Iris pigment epithelial cell (primary cell): ENCODE data around the gene PLCD3.
"Not testable (repeated sequence)": the region's sequence is repeated elsewhere in the genome, so short reads cannot be mapped to it uniquely, and the experiment has no call there.

Experiments used
- DNase-seq: peaks from one replicate; pipeline ENCODE4 v3.0.0-alpha.2; 2011; ENCODE audit warnings: low read depth

Gene PLCD3

DNA sequence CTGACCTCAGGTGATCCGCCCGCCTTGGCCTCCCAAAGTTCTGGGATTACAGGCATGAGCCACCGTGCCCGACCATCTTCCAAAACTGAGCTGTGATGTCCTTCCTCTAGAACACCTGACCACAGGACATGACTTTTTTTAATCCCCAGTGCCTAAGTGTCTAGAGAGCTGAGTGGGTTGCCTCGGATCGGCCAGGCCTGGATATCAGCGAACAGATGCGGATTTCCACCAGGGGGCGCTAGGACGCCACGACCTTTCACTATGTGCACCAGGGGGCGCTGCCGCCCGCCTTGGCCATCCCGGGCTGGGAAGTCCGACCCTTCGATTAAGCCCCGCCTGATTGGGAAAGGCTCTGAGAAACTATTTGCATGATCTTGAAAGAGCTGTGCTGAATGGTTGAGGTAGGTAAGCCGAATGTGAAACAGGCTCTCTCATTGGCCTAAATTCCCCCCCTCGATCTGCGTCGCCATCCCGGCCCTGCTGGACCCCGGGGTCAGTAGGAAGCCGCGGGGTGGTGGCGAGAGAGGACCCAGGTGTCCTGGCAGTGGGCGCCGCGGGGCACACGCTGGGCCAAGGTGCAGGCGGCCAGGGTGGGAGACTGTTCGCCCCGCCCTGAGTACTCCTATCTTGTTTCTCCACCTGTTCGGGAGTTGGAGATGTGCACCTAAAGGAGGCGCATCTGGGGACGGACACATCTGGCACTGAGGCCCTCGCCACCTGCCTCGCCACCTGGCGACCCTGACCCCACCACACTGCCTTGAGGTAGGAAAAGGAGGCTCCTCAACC lies 3.1 kb upstream of the PLCD3 start, which contains the start of gene ACBD4:
ACBD4 (plus strand) TSS at position 496 of the 786 bp plus-strand sequence. CDS start 458 bp downstream, outside the sequence.
- peak; percentile 94 for DNase-seq

DNA sequence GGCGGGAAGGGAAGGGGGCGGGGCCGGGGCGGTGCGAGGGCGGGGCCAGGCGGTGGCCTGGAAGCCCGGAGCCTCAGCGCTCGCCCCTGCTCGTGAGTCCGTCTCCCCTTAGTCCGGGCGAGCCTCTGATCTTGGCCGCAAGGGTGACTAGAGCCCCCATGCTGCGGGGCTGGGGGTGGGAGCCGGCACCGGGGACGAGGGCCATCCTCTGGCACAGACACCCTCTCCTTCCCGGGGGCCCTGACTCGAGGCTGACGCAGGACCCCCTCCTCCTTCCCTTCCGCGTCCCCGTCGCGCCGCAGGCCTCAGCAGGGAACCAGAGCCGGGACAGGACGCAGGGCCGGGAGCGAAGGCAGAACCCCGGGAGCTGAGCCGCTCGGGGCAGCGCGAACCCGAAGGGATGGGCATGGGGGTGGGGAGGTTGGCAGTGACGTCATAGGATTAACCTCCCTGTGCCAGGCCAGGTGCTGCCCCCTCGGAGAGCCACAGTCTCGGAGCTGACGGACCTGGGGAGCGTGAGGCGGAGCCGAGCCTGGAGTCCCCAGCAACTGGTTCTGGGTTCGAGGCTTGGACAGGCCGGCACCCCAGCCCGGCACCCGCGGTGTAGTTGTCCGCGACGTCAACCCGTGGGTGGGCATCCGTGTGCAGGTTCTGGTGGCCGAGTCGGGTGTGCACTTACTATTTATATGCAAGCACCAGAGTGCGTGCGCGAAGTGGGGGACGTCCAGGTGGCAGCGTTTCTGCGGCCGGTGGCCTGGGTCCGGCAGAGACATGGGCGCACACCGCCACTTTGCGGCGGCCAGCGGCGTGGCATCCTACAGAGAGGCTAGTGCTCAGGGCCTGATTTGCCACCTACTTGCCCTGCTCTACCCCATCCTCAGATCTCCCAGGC lies 503 bp upstream of the PLCD3 start:
- DNase-seq, result peak; percentile 78

DNA sequence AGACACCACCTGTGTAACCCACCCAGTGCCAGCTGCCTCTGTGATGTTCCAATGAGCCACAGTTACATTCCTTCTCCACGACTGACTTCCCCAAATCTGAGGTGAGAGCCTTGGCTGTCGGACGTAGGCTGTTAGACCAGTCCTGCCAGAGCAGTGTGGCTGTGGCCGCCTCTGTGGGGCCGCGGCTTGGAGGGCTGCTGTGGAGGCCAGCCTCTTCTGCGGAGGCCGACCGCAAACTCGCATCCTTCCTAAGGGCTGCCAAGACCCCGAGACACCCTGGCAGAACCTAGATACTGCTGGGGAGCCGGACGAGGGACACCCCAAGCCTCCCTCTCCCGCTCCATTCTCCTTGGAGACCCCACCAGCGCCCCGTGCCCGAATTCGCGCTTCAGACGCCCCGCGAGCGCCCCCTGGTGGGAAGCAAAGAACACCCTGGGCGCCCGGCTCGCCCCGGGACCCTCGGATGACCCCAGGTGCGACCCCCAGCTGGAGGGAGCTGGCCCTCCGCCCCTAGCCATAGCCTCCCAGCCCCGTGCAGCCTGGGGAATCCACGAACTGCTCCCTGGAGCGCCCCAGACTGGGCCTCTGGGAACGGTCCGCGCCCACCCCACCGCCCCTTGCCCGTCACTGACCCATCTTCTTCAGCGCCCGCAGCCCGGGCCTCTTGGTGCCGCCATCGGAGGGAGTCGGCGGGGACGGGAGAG lies 547 bp downstream of the PLCD3 start:
- DNase-seq, result no peak

DNA sequence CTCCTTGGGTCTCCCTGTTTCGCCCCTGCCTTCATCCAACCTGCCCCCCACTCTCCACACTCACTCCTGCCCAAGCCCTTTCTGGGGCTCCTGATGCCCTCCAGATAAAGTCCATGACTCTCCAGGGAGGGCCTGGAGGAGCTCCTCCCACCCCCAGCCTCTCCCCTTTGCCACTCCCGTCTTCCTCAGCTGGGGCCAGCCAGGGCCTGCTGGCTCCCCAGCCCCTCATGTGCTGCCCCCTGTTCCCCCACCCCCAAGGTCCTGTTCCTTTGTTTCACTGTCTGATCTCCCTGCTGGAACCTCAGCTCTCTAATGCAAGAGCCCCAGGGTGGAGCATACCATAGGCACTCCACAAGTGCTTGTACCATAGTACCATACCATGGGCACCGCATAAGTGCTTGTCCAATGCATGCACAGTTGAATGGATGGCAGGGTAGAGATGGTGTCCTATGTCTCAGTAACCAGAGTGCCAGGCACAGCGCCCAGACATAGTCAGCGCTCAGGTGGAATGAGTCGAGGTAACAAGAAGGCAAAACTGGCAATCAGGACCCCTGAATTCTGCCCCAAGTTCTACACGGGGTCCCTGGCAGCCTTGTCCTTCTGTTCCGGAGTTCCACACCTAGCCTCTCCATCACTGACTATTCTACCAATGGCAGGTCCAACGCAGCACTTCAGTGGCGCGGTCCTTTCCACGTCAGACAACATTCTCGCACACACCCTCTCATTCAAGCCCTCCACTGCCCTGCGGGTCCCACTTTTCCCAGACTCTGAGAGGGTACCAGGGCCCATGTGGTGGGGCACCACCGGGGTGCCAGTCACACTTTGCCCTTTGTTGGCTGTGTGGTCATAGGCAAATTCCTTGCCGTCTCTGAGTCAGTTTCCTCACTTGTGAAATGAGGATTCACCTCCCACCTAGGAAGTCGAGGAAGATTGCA lies 1.4 kb downstream of the PLCD3 start:
- no peak for DNase-seq

- no peak for DNase-seq
These were observed 2.2 kb downstream of the PLCD3 start for GRCh38 chr17:45129940-45130680.

DNA sequence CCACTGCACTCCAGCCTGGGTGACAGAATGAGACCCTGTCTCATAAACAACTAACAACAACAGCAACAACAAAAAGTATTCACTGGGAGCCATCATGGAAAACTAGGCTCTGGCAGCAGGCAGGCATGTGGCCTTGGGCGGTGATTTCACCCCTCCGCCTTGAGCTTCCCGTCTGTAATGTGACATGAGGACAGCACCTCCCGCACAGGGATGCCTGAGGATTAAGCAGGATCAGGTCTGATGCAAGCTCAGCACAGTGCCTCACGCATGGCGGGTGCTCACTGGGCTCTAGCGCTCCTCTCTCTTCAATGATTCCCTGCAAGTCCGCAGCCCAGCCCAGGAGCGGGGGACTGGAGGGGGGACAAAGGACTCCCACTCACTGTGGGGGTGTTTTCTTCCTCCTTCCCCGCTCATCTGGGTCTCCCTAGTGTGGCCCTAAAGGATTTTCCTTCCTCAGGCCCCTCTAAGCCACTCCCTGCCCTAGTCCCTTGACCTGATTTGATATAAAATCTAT lies 2.8 kb downstream of the PLCD3 start:
- DNase-seq, result peak; percentile 86

DNA sequence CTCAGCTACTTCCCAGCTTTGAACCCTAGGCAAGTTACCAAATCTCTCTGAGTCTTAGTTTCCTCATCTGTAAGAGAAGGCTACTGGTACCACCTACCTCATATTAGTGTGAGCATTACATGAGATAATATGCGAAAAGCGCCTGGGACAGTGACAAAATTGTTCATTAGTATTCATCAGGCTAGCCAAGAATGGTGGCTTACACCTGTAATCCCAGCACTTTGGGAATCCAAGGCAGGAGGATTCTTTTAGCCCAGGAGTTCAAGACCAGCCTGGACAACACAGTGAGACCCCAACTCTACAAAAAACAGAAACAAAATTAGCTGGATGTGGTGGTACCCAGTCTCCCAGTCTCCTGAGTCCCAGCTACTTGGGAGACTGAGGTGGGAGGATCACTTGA lies 3.3 kb downstream of the PLCD3 start:
- DNase-seq, result no peak

- no peak for DNase-seq
These were observed 4.0 kb downstream of the PLCD3 start for GRCh38 chr17:45128331-45128730.

DNA sequence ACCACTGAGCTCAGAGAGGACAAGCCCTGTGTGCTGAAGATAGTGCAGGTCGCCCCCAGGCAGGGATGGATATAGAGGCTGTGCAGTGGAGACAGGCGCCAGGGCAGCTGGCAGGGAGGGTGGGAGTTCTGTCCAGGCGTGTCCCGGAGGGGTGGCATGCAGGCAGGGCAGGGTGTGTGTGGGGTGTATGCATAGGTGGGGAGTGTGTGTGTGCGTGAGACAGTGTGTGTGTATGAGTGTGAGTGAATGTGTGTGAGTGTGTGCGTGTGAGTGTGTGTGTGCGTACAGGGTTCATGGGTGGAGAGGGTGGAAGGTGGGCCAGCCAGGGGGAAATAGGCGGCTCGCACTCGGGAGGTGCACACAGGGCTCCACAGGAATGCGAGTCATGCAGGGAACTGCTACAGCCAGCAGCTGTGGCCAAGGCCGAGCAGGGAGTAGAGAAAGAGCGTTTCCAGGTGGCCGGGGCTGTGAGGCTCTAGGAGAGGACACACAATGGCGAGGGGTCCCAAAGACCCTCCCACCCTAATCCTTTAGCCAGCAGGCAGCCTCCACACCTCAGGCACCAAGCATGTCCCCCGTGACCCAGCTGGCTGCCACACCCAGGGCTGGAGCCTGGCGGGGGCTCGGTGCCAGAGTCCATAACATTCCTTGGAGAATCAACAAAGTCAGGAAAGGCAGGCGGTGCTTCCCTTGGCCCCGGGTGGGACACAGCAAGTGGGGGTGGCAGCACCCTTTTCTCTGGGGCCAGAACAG lies 4.6 kb downstream of the PLCD3 start:
- DNase-seq, result peak; percentile 47

- no peak for DNase-seq
These were observed 5.1 kb downstream of the PLCD3 start for GRCh38 chr17:45127207-45127547.

DNA sequence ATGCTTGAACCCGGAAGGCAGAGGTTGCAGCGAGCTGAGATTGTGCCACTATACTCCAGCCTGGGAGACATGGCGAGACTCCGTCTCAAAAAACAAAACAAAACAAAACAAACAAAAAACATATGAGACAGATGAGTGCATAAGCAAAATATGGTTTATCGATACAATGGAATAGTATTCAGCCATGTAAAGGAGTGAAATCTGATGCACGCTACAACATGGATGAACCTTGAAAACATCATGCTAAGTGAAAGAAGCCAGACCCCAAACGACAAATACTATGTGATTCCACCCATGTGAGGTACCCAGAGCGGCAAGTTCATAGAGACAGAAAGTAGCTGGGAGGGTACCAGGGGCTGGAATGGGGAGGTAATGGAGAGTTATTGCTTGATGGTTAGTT lies 6.8 kb downstream of the PLCD3 start:
- DNase-seq, result no peak

DNA sequence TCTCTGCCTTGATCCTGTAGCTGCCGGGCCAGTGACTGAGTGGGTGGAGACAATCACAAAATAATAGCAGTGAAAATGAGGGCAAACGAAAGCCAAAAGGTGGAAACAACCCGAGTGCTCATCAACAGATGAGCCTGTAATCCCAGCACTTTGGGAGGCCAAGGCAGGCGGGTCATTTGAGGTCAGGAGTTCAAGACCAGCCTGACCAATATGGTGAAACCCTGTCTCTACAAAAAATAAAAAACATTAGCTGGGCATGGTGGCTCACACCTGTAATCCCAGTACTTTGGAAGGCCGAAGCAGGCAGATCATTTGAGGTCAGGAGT lies 7.6 kb downstream of the PLCD3 start:
- not testable (repeated sequence) for DNase-seq

DNA sequence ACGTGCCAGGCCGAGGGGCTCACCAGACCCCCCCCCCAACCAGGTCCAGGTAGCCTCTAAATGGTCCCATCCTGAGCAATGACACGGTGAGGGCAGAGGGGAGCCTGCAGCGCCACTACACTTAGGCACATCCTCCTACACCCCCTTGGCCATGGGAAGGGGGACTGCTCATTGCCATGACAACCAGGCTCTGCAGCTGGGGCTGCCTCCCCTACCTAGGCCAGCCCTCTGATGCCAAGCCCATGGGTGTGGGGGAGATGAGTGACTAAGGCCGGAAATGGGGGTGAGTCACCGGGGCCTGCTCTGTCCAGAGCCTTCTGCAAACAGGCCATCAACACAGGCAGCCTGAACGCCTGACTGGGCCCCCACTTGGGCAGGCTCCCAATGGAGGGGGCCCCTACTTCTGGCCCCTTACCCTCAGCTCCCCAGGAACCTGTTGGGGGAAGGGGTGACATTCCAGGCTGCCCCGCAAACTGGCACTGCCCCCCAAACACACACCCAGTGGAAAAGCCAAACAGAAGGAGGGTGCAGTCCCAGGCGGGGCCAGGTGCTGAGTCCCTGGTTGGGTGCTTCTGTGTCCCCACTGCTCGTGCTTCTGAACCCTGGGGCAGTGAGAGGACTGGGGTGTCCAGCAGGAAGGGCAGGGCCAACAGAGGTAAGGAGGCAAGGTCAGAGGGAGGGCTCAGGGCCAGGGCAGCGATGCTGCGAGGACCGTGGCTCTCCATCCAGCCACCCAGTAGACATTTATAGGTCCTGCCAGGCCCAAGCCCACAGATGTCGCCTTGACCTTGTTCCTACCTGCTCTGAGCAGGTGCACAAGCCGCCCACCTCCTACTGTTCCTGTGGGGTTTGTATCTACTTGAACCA lies 8.2 kb downstream of the PLCD3 start:
- peak; percentile 91 for DNase-seq

DNA sequence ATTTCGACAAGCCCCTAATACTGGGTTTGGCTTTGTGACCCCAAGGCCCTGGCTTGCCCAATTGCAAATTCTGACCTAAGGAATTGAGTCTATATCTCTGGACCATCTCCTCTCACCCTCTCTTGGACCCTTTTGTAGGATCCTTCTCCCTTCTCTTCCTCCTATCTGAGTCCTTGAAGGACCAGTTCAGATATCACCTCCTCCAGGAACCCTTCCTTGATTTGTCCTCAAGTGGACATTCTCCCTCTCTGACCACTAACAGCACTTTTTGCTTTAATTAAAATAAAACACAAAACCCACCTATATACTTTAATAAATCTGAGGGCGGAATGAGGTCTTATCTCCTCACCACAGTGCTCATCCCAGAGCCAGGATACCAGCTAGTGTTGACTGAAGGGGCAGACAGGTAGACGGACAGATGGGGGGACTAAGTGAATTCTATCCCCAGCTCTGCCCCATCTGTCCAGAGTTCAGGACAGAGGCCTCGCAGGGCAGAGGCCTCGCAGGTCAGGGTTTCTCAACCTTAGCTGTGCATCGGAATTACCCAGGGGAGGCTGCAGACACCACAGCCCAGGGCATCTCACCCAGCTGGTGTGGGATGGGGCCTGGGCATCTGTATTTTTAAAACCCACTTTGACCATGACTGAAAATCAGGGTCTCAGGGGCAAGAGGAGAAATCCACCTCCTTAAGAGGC lies 9.1 kb downstream of the PLCD3 start:
- DNase-seq, result no peak

- no peak for DNase-seq
These were observed 11.3 kb downstream of the PLCD3 start for GRCh38 chr17:45121055-45121454.

- no peak for DNase-seq
These were observed 11.8 kb downstream of the PLCD3 start for GRCh38 chr17:45120558-45120957.

DNA sequence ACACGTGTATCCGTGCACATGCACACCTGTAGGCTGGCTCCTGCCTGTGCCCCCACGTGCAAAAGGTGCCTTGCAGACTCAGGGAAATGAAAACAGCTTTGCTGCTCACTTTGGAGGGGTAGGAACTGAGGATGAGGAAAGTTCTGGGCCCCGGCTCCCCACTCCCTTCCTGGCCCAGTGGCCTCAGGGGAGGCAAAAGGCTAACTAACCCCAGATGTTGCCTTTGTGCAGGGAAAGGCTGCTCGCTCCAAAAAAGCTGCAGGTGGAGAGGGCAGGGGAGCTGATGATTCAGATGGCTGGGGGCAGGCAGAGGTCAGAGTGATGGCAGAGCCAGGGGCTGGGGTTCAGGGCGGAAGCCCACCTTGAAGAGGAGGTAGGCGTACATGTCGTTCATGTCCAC lies 12.4 kb downstream of the PLCD3 start:
- DNase-seq, result no peak

GRCh38 chr17:45118691-45119090 lies 13.6 kb downstream of the PLCD3 start:
- DNase-seq, result no peak
